ENCODE results near the gene HDAC7. TPM values are rescaled to one million over a fixed set of nuclear protein-coding genes. Genes with fewer than 3 reads are reported as not detected.

The HDAC7 gene
- total RNA-seq, 1 donor from 2014 or later = 93.2 TPM

GRCh38 chr12:47798382-47798948 lies 21.2 kb downstream of the HDAC7 start:
- H3K27ac Mint-ChIP-seq (ENCODE audit: unreplicated experiment) = no peak overlapping the region
- peaks cover 33% of the 10 kb centered on the region for H3K4me1 Mint-ChIP-seq (ENCODE audit: low read depth)
- no peaks in the 10 kb centered on the region for H3K9me3 Mint-ChIP-seq (ENCODE audit: low read depth)
- H3K36me3 Mint-ChIP-seq (ENCODE audit: low read depth) = peaks cover 9% of the 10 kb centered on the region
- H3K27me3 Mint-ChIP-seq (ENCODE audit: low read depth) = no peaks in the 10 kb centered on the region
- no peak overlapping the region for H3K4me3 Mint-ChIP-seq (ENCODE audit: unreplicated experiment)
- no peak for DNase-seq (ENCODE audit: low spot score)
- no peak for TF ChIP-seq CTCF (IDR thresholded peaks at IDR 0.05)

GRCh38 chr12:47797441-47797840 lies 22.3 kb downstream of the HDAC7 start:
- Mint-ChIP-seq H3K4me1 (ENCODE audit: low read depth) (peaks cover 28% of the 10 kb centered on the region), H3K4me3 (ENCODE audit: unreplicated experiment) (no peak overlapping the region), H3K27ac (ENCODE audit: unreplicated experiment) (peak overlapping the region; percentile 59), H3K36me3 (ENCODE audit: low read depth) (peaks cover 12% of the 10 kb centered on the region), H3K27me3 (ENCODE audit: low read depth) (no peaks in the 10 kb centered on the region), H3K9me3 (ENCODE audit: low read depth) (no peaks in the 10 kb centered on the region)
- TF ChIP-seq CTCF (IDR thresholded peaks at IDR 0.05) = peak; percentile 59
- no peak for DNase-seq (ENCODE audit: low spot score)

- no peak for DNase-seq (ENCODE audit: low spot score)
- H3K4me3 Mint-ChIP-seq (ENCODE audit: unreplicated experiment) = no peak overlapping the region
- no peaks in the 10 kb centered on the region for H3K27me3 Mint-ChIP-seq (ENCODE audit: low read depth)
- peaks cover 14% of the 10 kb centered on the region for H3K4me1 Mint-ChIP-seq (ENCODE audit: low read depth)
- peaks cover 15% of the 10 kb centered on the region for H3K36me3 Mint-ChIP-seq (ENCODE audit: low read depth)
- H3K27ac Mint-ChIP-seq (ENCODE audit: unreplicated experiment) = no peak overlapping the region
- TF ChIP-seq CTCF (IDR thresholded peaks at IDR 0.05) = no peak
- H3K9me3 Mint-ChIP-seq (ENCODE audit: low read depth) = no peaks in the 10 kb centered on the region
Measured at GRCh38 chr12:47795814-47796411, 23.8 kb downstream of the HDAC7 start.

GRCh38 chr12:47795121-47795813 lies 24.4 kb downstream of the HDAC7 start:
- peaks cover 22% of the 10 kb centered on the region for H3K36me3 Mint-ChIP-seq (ENCODE audit: low read depth)
- H3K4me3 Mint-ChIP-seq (ENCODE audit: unreplicated experiment) = no peak overlapping the region
- no peak for DNase-seq (ENCODE audit: low spot score)
- H3K4me1 Mint-ChIP-seq (ENCODE audit: low read depth) = peaks cover 9% of the 10 kb centered on the region
- no peaks in the 10 kb centered on the region for H3K27me3 Mint-ChIP-seq (ENCODE audit: low read depth)
- no peaks in the 10 kb centered on the region for H3K9me3 Mint-ChIP-seq (ENCODE audit: low read depth)
- TF ChIP-seq CTCF (IDR thresholded peaks at IDR 0.05) = no peak
- H3K27ac Mint-ChIP-seq (ENCODE audit: unreplicated experiment) = no peak overlapping the region

GRCh38 chr12:47794679-47795078 lies 25.0 kb downstream of the HDAC7 start:
- DNase-seq (ENCODE audit: low spot score) = no peak
- Mint-ChIP-seq H3K36me3 (ENCODE audit: low read depth) (peaks cover 22% of the 10 kb centered on the region), H3K27me3 (ENCODE audit: low read depth) (no peaks in the 10 kb centered on the region), H3K27ac (ENCODE audit: unreplicated experiment) (no peak overlapping the region), H3K4me3 (ENCODE audit: unreplicated experiment) (no peak overlapping the region), H3K4me1 (ENCODE audit: low read depth) (peaks cover 3% of the 10 kb centered on the region), H3K9me3 (ENCODE audit: low read depth) (no peaks in the 10 kb centered on the region)
- TF ChIP-seq CTCF (IDR thresholded peaks at IDR 0.05) = no peak

Data from chondrocyte (in vitro differentiated cells).